HCT116 (cell line): Measurements from ENCODE around the gene P2RY14.

Source experiments
- CTCF ChIP-seq, 3 experiments: fragments of 200-600 bp in 1 of 3; sonication (generic) in 1 of 3; IDR thresholded peaks in 2 of 3; conservative IDR thresholded peaks in 1 of 3; 2 replicates each; pipeline ENCODE4 v1.5.1; 2012 to 2017; ENCODE audit warnings: low read depth in 2 of 3, low read length in 2 of 3, antibody characterized with exemption in 1 of 3, borderline replicate concordance in 1 of 3, control low read depth in 1 of 3, mild to moderate bottlenecking in 1 of 3, mixed read lengths in 1 of 3, mixed run types in 1 of 3, moderate library complexity in 1 of 3; ENCODE audit not compliant: insufficient read depth in 1 of 3
- ELF1 ChIP-seq: IDR thresholded peaks from 2 replicates; pipeline ENCODE4 v1.6.1; 2012; ENCODE audit warnings: low read depth, borderline replicate concordance
- POLR2A ChIP-seq: IDR thresholded peaks from 2 replicates; pipeline ENCODE4 v1.7.0; 2011; ENCODE audit warnings: borderline replicate concordance; ENCODE audit not compliant: insufficient read depth, insufficient read length; ENCODE audit errors: extremely low read depth

DNA sequence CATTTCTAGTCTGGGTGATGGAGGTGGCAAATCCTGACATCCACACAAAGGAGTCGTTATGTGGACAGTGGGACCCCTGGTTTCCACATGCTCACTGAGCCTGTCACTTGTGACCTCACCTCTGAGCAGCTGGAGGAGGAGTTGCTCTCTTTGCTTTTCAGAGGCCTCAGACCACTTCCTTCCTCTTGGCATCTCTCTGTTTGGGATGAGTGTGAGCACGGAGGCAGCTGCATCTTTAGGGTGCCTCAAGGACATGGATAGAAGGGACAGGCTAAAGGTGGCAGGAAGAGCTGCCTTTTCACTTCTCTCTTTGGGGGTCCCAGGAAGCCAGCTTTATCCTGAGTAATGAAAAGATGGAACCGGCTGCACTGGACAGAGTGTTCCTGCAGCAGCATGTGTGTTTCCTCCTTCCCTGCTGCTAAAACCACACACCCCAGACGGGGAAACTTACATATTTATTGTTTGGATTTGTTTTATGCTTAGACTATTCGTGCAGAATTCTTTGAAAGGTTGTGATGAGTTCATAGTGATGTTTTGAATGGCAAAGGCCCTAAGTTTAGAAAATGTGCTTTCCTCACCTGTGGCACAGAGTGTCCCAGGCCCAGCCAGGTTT lies 107.1 kb downstream of the P2RY14 start:
- TF ChIP-seq POLR2A (no peak), CTCF (IDR thresholded peaks at IDR 0.05 in 2 of 3, conservative IDR thresholded peaks at IDR 0.05 in 1 of 3; ENCODE audit: borderline replicate concordance in 1 of 3, insufficient read depth in 1 of 3, low read depth in 2 of 3, low read length in 2 of 3) (no peak), ELF1 (no peak)
